ENCODE data around the gene DOCK2. TPM values are rescaled to one million over a fixed set of nuclear protein-coding genes. Genes with fewer than 3 reads are reported as not detected.

The DOCK2 gene
- total and polyA plus RNA-seq, 2 donors (not counting 1 experiment from before 2014, with no cell fraction given): 112 to 330 TPM

DNA sequence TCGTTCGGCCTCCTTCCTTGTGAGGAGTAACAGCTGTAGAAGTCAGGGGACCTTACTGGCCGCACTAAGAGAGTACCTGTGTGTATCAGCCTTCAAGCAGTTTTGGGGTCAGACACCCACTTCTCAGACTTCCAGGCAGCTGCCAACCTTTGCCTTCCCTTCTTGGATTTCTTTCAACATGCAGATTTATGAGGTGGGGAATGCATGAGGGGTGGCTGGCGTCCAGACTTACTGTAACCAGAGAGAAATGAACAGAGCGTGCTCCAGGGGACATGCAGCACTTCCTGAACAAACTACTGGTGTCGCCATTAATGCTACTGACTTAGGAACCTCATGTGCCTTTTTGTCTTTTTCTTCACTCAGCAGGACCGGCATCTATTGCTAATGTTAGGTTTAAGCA is 296.5 kb downstream of the DOCK2 start:
- Histone ChIP-seq H3K36me3 (replicated peaks in 1 of 2; ENCODE audit: control extremely low read depth in 1 of 2, control insufficient read depth in 1 of 2, extremely low read depth in 1 of 2, insufficient read depth in 2 of 2, low read length in 1 of 2) (peaks cover 0 to 22% of the 10 kb centered on the region in 2 experiments), H3K79me2 (ENCODE audit: control insufficient read depth, insufficient read depth, low read length) (peaks cover 5% of the 10 kb centered on the region), H3K4me1 (ENCODE audit: control insufficient read depth in 2 of 2, insufficient read depth in 2 of 2, low read length in 2 of 2) (peaks cover 10 to 12% of the 10 kb centered on the region in 2 donors), H3K9me3 (ENCODE audit: control extremely low read depth in 1 of 3, control insufficient read depth in 2 of 3, insufficient read depth in 1 of 3, low read length in 2 of 3) (no peaks in the 10 kb centered on the region), H3K4me2 (replicated peaks; ENCODE audit: low read depth, low read length, poor library complexity, severe bottlenecking) (no peak overlapping the region), H4K20me1 (ENCODE audit: control insufficient read depth, insufficient read depth, low read length, poor library complexity, severe bottlenecking) (peaks cover 15% of the 10 kb centered on the region), H2AFZ (ENCODE audit: insufficient read depth, low read depth, low read length, poor library complexity, severe bottlenecking) (no peak overlapping the region), H3K27ac (ENCODE audit: low read length in 2 of 2) (no peak overlapping the region), H3K9ac (ENCODE audit: low read length) (no peak overlapping the region), H3K27me3 (replicated peaks in 1 of 4; ENCODE audit: control extremely low read depth in 1 of 4, control insufficient read depth in 3 of 4, insufficient read depth in 4 of 4, low read length in 3 of 4) (no peaks in the 10 kb centered on the region), H3K4me3 (ENCODE audit: control extremely low read depth in 1 of 5, extremely low read depth in 1 of 5, insufficient read depth in 1 of 5, low read depth in 2 of 5, low read length in 4 of 5) (no peak overlapping the region)
- Mint-ChIP-seq H3K27ac (no peak overlapping the region), H3K4me1 (peaks cover 39% of the 10 kb centered on the region), H3K27me3 (no peaks in the 10 kb centered on the region), H3K4me3 (no peak overlapping the region), H3K9me3 (ENCODE audit: insufficient read depth) (no peaks in the 10 kb centered on the region)
- DNase-seq (no peak), ATAC-seq (ENCODE audit: low read depth) (no peak)
- TF ChIP-seq, protein P1, sequence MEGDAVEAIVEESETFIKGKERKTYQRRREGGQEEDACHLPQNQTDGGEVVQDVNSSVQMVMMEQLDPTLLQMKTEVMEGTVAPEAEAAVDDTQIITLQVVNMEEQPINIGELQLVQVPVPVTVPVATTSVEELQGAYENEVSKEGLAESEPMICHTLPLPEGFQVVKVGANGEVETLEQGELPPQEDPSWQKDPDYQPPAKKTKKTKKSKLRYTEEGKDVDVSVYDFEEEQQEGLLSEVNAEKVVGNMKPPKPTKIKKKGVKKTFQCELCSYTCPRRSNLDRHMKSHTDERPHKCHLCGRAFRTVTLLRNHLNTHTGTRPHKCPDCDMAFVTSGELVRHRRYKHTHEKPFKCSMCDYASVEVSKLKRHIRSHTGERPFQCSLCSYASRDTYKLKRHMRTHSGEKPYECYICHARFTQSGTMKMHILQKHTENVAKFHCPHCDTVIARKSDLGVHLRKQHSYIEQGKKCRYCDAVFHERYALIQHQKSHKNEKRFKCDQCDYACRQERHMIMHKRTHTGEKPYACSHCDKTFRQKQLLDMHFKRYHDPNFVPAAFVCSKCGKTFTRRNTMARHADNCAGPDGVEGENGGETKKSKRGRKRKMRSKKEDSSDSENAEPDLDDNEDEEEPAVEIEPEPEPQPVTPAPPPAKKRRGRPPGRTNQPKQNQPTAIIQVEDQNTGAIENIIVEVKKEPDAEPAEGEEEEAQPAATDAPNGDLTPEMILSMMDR (IDR thresholded peaks at IDR 0.05): no peak
- no peak for TF ChIP-seq EZH2 (IDR thresholded peaks at IDR 0.05; ENCODE audit: borderline replicate concordance, insufficient read depth, low read depth, low read length, poor library complexity, severe bottlenecking)
- intact Hi-C loops (cut with micrococcal nuclease): no loop called here
- CTCF ChIA-PET: no interaction called here
- POLR2A ChIA-PET: no interaction called here
- 88% methylated on average over 2 of the region's 7 CpGs for WGBS (ENCODE audit: insufficient coverage)

DNA sequence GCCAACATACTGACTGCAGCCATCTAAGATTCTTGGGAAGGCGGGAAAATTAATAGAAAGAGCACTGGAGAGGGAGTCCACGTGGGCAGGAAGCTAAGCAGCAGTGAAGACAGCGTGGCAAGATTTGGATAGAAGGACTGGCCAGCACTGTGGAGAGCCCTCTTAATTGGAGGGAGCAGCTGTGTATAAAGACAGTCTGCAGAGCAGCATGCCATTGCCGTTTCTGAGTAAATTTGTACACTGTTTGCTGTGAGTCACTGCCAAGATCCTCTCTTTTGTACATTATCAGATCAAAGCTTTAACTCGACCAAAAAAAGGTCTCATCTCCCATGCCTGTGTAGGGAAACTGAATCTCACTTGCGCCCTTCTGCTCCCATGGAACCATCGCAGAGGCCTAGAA is 297.9 kb downstream of the DOCK2 start:
- Histone ChIP-seq H3K9me3 (ENCODE audit: control extremely low read depth in 1 of 3, control insufficient read depth in 2 of 3, insufficient read depth in 1 of 3, low read length in 2 of 3) (no peaks in the 10 kb centered on the region), H3K79me2 (ENCODE audit: control insufficient read depth, insufficient read depth, low read length) (peaks cover 3% of the 10 kb centered on the region), H3K4me2 (replicated peaks; ENCODE audit: low read depth, low read length, poor library complexity, severe bottlenecking) (no peak overlapping the region), H3K27ac (ENCODE audit: low read length in 2 of 2) (peak overlapping the region in 1 of 2 donors; percentile 23), H3K4me1 (ENCODE audit: control insufficient read depth in 2 of 2, insufficient read depth in 2 of 2, low read length in 2 of 2) (peaks cover 10 to 12% of the 10 kb centered on the region in 2 donors), H4K20me1 (ENCODE audit: control insufficient read depth, insufficient read depth, low read length, poor library complexity, severe bottlenecking) (peaks cover 18% of the 10 kb centered on the region), H3K27me3 (replicated peaks in 1 of 4; ENCODE audit: control extremely low read depth in 1 of 4, control insufficient read depth in 3 of 4, insufficient read depth in 4 of 4, low read length in 3 of 4) (no peaks in the 10 kb centered on the region), H2AFZ (ENCODE audit: insufficient read depth, low read depth, low read length, poor library complexity, severe bottlenecking) (no peak overlapping the region), H3K9ac (ENCODE audit: low read length) (no peak overlapping the region), H3K4me3 (ENCODE audit: control extremely low read depth in 1 of 5, extremely low read depth in 1 of 5, insufficient read depth in 1 of 5, low read depth in 2 of 5, low read length in 4 of 5) (no peak overlapping the region), H3K36me3 (replicated peaks in 1 of 2; ENCODE audit: control extremely low read depth in 1 of 2, control insufficient read depth in 1 of 2, extremely low read depth in 1 of 2, insufficient read depth in 2 of 2, low read length in 1 of 2) (peaks cover 0 to 27% of the 10 kb centered on the region in 2 experiments)
- no peak for ATAC-seq (ENCODE audit: low read depth)
- POLR2A ChIA-PET: no interaction called here
- Mint-ChIP-seq H3K9me3 (ENCODE audit: insufficient read depth) (no peaks in the 10 kb centered on the region), H3K4me3 (no peak overlapping the region), H3K27me3 (no peaks in the 10 kb centered on the region), H3K4me1 (peaks cover 39% of the 10 kb centered on the region), H3K27ac (peak overlapping the region; percentile 2)
- intact Hi-C loops (cut with micrococcal nuclease): no loop called here
- DNase-seq: no peak
- TF ChIP-seq EZH2 (IDR thresholded peaks at IDR 0.05; ENCODE audit: borderline replicate concordance, insufficient read depth, low read depth, low read length, poor library complexity, severe bottlenecking): no peak
- TF ChIP-seq, protein P1 (IDR thresholded peaks at IDR 0.05): no peak
- WGBS (ENCODE audit: insufficient coverage): 94% methylated on average over 5 of the region's 7 CpGs
- CTCF ChIA-PET: no interaction called here
